Caki2 (cell line): ENCODE measurements around the gene LHX1. TPM values are rescaled to one million over a fixed set of nuclear protein-coding genes. Genes with fewer than 3 reads are reported as not detected.

Experiments
- DNase-seq: peaks from one replicate; pipeline ENCODE4 v3.0.0-alpha.2; 2015; ENCODE audit warnings: low read depth
- in situ Hi-C: cut with HindIII; loops from 2 replicates; pipeline ENCODE4 v1.10.0; 2016; ENCODE audit warnings: low sequenced_read_pairs, low pct_unique_long_range_greater_than_20kb, mixed read lengths
- total RNA-seq: library from RNA; depleted of rRNA; stranded (reverse); fragments of >200 nt; shearing (Covaris generic); gene quantifications from 2 replicates; pipeline ENCODE4 v1.2.3, GENCODE V29; 2014; ENCODE audit warnings: low replicate concordance

Gene LHX1
- total RNA-seq, 1 experiment from 2014 or later: 4.0 TPM

DNA sequence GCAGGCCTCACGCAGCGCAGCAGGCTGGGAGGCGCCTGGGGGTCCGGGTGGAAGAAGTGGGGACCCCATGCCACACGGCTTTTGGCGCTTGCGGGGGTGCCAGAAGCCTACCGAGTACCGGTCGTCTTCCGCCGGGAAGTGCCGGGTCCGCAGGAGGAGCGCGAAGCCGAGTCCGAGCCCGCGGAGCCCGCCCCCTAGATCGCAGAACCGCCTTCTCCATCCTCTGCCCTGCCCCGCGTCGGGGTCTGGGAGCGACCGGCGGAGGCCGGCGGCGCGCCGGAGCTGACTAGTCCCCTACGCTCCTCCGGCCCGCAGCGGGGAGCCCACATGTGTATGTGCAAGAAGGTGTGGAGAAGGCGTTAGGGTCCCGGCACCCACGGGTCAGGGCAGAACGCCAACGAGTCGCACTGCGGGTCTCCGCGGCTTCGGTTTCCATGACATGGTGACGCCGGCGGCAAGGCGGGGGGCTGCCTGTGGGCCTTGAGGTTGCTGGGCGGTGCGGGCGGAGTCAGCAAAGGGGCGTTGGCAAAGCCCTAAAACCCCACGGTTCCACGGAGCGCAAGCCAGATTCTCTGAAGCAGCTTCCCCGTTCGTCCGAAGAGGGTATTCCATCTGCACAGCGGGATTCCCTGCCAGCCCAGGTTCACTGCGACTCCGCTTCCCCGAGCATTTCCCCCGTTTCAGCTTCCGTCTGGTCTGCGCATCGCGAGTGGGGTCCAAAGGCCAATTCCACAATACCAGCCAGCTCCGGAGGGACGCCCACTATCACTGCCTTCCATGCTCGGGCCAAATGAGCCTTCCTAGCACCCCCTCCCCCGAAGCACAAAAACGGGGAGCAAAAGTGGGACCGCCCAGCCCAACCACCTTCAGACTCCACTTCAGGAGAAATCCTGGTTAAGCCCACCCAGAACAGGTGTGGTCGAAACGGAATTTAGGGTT, 2.3 kb upstream of the LHX1 start:
- no peak for DNase-seq
- in situ Hi-C loops: no loop called here

DNA sequence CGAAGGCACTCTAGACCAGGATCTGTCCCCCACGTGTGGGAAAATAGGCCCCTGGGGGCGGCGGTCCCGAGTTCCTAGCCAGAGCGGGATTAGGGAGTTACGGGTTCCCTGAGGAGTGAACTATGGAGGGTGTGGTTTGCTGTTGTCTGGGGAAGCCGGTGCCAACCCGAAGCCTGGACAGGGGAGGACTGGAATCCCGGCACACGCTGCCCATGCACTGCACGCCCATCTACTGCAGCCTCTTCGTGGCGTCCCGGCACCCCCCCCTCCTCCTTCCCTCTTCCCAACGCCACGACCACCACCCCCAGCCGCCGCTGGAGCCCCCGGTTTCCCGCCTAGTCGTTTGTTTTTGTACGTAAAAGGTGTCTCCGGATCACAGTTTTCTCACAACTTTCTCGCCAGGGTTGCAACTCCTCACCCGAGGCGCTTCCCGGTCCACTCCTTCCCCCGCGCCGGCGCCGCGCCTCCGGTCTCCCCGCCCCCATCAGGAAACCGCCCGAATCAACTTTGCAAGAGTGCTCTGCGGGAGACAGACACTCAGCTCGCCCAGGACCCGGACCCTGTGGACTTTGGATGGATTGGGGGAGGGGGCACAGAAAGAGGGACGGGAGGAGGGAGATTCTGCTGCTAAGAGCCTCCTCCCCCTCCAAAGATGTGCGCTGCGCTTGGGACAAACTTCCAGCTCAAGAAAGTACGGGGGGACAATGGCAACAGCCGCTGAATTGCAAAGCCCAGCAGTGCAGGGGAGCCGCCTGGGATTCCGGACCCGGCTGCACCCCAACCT, 1.4 kb upstream of the LHX1 start:
- DNase-seq: peak; percentile 74
- in situ Hi-C loops: no loop called here

DNA sequence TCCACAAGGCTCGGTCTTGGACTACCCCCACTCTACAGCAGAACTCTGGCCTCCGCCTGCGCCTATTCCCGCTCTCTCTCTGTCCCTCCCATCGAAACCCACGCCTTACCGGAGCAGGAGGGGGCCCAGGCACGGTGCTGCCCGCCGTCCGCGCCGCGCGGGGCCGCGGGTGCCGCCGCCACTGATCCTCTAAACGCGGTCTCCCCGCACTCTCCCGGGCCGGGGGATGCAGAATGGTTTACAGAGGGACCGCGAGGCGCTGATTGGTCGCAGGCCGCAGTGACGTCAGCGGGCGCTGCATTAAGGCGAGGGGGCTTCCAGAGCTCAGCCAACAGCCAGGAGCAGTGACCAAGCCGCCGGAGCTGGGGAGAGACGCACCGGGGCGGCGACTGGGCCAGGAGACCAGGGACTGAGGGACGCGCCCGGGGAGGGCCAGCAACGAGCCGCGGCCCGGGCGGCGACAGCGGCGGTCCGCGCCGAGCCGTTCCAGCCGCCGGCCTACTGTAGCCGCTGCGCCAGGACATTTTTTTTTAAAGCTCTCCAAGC, 747 bp upstream of the LHX1 start:
- DNase-seq: peak; percentile 74
- in situ Hi-C loops: no loop called here

DNA sequence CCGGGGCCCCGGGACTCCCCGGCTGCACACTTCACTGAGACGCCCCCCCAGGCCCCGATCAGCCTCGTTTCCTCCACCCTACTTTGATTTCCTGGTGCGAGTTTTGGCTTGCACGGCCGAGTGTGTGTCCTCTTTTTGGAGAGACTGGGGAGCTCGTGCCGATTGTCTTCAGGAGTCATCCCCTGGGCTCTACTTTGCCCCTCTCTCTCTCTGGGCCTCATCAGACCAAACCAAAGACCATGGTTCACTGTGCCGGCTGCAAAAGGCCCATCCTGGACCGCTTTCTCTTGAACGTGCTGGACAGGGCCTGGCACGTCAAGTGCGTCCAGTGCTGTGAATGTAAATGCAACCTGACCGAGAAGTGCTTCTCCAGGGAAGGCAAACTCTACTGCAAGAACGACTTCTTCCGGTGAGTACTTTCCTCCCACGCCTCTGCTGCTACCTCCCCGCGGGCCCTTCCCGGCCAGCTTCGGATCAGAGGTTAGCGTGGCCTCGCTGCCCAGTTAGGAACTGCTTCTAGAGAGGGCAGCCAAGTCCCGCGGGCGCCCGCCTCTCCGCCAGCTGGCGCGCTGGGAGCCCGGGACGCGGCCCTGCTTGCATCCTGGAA, 787 bp downstream of the LHX1 start:
- no peak for DNase-seq
- in situ Hi-C loops: no loop called here

DNA sequence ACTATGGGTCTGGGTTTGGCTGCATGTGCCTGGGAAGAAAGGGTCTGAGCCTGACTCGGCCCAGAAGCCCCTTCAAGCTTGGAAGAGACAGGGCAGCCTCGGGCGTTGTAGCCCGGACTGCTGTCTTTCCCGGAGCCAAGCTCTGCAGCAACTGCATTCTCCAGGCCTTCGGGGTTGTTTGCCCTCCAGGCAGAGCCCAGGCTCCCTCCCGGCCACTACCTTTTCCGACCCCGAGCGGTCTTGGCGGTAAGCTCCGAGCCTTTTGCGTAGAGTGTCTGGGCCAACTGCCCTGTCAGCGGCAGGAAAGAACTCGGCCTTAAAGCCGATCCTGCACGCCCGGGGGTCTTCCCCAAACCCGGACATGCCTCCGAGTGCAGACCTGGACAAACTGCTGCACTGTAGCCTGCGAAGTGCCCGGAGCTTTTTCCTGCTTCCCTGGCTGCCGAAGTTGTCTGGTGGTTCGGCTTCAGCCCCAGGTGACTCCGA, 1.3 kb downstream of the LHX1 start:
- in situ Hi-C loops: no loop called here
- DNase-seq: no peak

DNA sequence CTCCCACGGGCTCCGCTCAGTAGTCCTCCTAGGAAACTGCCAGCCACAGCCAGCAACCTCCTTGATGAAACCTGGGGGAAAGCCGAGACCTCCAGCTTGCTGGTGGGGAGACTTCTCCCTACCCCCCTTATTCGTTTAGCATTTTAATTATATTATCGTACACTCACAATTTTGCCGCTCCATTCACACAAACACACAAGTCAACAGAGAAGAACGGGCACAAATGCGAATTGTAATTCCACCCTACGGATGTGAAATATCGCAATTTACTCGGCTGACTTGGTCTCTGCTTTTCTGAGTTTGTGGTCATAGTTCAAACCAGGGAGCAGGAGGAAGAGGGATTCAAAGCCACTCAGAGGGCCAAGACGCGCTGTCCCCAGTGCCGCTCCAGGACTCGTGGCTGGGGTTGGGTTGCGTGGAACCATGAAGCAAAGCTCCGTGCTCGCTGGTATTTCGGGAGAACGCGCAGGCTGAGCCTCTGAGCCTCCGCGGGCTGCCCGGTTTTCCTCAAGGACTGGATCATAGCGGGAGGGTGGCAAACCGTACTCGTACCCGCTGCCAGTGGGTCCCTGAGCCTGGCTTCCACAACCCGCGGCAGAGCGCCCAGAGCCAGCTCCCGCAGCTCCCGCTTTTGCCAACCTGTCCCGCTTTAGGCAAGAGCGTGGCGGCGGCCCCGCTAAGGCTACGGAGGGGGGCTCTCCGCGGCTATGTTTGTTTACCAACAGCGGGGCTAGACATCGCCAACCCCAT, 2.0 kb downstream of the LHX1 start:
- in situ Hi-C loops: no loop called here
- no peak for DNase-seq

DNA sequence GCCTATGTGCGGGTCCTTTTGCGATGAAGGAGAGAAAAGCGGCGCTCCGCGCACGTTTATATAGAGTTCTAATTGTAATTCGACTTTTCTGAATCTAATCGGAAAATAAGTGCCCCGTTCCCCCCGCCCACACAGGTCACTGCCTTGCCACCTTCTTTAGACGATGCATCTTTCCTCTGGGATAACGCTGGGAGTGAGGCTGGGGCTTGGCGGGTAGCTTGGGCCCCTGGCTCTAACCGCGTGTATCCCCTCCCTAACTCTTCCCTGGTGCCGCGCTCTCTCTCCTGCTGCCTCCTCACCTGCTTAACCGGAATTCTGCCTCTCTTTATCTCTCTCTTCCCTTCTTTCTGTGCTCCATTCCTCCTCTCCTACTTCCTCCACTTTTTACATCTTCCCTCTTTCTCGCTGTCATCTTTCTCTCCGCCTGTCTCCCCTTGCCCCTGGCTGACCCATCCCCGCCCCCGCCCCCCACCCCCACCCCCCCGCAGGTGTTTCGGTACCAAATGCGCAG, 2.6 kb downstream of the LHX1 start:
- in situ Hi-C loops: no loop called here
- no peak for DNase-seq

DNA sequence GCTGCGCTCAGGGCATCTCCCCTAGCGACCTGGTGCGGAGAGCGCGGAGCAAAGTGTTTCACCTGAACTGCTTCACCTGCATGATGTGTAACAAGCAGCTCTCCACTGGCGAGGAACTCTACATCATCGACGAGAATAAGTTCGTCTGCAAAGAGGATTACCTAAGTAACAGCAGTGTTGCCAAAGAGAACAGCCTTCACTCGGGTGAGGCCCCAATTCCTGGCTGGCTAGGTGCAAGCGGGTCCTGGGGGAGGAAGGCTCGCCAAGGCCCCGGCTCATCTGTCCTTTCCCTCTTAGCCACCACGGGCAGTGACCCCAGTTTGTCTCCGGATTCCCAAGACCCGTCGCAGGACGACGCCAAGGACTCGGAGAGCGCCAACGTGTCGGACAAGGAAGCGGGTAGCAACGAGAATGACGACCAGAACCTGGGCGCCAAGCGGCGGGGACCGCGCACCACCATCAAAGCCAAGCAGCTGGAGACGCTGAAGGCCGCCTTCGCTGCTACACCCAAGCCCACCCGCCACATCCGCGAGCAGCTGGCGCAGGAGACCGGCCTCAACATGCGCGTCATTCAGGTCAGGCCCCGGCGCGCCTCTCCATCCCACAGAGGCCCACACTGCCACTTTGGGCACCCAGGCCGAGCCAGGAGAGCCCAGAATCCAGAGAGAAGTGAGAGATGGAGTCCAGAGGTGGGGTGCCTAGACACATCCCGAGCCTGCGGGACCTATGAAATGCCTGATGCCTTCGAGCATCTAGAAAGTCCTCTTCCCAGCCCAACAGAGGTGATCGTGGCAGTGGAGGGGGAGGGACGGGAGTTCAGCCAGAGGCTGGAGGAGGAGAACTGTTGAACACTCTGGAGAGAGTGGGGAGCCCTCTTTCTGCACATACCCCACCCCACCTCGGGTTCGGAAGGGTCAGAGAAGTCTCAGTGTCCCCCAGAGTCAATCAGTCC, 3.3 kb downstream of the LHX1 start:
- DNase-seq: no peak
- in situ Hi-C loops: no loop called here

DNA sequence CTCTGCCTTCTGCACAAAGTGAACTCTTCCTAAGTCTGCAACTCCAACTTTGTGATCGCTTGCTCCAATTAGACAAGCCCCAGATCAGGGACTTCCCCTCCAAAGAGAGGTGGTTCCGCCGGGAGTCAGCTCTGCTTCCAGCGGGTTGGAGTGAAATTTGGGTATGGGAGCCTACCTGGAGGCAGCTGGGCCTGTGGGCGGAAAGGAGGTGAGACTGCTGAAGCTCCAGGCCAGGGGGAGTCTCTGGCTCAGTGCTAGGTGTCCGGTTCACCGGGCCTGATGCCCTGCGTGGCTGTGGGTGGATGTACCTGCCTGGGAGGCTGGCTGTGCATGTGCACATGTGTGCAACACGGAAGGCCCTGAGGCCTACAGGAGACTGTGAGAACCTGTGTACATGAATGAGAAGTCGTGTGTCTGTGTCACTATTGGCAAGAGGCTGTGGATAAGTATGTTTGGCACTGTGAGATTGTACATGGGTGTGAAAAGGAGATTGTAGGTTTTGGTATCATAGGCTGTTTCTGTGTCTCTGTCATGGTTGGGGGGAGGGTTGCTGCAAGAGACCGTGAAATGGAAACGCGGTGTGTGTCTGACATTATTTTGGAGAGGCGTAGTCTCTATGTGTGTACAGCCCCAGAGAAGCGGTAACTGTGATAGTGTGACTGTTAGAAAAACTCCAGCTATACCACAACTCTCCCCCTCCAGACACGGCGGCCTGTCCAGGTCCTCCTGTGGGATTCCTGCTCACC, 4.2 kb downstream of the LHX1 start:
- in situ Hi-C loops: no loop called here
- no peak for DNase-seq

DNA sequence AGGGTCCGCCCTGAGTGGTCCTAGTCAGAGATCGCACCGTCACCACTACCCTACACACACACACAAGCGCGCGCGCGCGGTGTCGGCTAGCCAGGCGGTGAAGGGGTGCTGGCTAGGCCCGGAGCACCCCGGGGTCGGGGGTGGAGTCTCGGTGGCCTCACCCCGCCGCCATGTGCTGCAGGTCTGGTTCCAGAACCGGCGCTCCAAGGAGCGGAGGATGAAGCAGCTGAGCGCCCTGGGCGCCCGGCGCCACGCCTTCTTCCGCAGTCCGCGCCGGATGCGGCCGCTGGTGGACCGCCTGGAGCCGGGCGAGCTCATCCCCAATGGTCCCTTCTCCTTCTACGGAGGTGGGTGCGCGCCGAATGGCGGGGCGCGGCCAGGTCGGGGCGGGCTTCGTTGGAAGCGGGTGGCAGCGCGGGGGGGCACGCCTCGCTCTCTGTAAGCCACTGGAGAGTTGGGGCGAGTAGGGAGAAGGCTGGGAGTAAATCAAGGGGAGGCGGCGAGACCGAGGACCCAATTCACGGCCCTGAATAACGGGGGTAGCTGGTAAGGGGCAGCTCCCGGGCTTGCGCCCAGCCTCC, 4.8 kb downstream of the LHX1 start:
- no peak for DNase-seq
- in situ Hi-C loops: no loop called here

DNA sequence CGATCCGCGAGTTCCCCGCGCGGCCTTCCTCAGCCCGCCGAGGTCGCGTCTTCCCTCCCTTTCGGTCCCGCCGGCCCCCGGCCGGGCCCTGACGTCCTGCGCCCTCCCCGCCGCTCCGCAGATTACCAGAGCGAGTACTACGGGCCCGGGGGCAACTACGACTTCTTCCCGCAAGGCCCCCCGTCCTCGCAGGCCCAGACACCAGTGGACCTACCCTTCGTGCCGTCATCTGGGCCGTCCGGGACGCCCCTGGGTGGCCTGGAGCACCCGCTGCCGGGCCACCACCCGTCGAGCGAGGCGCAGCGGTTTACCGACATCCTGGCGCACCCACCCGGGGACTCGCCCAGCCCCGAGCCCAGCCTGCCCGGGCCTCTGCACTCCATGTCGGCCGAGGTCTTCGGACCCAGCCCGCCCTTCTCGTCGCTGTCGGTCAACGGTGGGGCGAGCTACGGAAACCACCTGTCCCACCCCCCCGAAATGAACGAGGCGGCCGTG, 5.4 kb downstream of the LHX1 start:
- in situ Hi-C loops: no loop called here
- DNase-seq: no peak

DNA sequence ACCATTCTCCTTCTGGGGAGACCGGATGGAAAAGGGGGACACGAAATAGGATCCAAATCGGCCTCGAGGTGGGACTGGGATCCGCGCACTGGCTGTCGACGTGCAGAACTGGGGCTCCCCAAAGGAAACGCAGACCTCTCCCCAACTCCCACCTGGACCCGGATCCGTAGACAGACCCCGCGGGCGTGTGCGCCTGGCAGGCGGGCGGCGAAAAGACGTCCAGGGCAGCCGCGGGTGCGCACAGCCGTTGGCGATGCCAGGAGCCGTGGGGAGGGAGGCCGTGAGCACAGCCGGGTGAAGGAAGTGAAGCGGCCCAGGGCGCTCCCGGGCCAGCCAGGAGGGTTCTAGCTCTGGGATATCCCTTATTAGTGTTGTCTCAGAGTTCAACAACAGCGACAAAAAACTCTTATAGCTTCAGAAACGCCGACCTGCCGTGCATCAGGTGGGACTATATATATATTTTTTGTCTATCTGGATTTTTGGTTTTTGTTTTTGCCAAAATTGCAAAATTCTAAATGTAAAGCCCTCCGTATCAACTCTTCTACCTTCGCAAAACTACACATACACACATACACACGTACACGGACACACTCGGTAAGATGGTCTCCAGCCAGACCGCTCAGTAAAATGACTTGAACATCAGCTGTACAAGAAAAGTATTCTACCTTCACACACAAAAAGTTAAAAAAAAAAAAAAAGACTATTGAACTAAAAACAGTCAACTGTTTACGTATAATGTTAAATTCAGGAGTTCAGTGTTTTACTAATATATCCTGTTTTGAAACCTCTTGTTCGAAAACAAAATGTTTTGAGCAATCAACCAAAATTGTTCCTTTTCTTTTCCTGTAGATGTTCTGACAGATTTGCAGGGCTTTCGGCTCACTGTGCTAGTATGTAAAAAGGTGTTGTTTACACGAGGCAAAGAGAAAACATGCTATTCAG, 6.2 kb downstream of the LHX1 start:
- in situ Hi-C loops: no loop called here
- DNase-seq: no peak

DNA sequence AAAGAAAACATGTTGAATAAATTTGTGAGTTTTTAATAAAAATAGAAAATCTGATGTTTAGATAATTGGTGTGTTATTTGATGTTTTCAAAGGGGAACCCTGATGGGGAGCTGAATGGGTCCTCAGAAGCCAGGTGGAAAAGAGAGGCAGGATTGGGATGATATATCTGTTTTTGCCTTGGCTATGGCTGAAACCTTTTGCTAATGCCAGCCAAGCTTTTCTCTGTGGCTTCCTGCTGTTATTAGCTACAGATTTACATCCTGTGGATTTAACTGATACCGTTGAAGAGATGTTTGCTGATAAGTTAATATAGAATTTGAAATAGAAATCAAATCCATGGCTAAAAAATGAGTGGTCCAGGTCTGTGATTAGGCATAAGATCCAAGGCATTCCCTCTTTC, 7.3 kb downstream of the LHX1 start:
- in situ Hi-C loops: no loop called here

DNA sequence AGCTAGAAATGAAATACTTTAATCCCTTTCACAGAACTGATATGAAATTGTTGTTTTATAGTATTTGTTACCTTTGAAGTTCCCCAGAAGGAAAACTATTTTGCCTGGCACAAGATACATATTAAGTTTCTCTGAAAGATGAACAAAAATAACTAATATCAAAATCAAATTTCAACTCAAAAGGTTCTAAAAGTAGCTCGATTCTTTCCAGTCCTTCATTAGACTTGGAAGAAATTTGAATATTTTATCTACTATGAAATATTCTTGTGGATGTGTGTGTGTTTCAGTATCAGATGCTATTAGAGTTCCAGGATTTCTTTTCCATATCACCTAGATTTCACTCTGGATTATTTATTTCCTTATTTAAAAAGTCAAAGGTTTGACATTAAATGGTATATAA, 7.9 kb downstream of the LHX1 start:
- DNase-seq: no peak
- in situ Hi-C loops: no loop called here

More for the DNA sequence above, 7.3 kb downstream of the LHX1 start:
- no peak for DNase-seq
